ENCODE data around the gene ADGRB3. TPM values are rescaled to one million over a fixed set of nuclear protein-coding genes. Genes with fewer than 3 reads are reported as not detected.

Gene ADGRB3
- total and polyA plus RNA-seq, 2 donors from 2014 or later, result 0.26 to 2.2 TPM

GRCh38 chr6:69181964-69182363 is 546.9 kb downstream of the ADGRB3 start:
- no peaks in the 10 kb centered on the region for H3K36me3 ChIP-seq (ENCODE audit: control insufficient read depth in 2 of 3, insufficient read depth in 3 of 3, low read length in 3 of 3)
- no peak overlapping the region for H3K4me3 ChIP-seq (ENCODE audit: low read length in 3 of 3)
- FAIRE-seq (no peak), DNase-seq (no peak)
- H3K27me3 ChIP-seq (ENCODE audit: control insufficient read depth, insufficient read depth, low read length), result no peaks in the 10 kb centered on the region
- no peaks in the 10 kb centered on the region for H3K4me1 ChIP-seq (ENCODE audit: control insufficient read depth in 2 of 3, insufficient read depth in 2 of 3, low read depth in 1 of 3, low read length in 3 of 3)
- H3K9ac ChIP-seq (ENCODE audit: low read length in 3 of 3), result no peak overlapping the region
- H3K27ac ChIP-seq (ENCODE audit: low read depth in 2 of 2, low read length in 2 of 2), result no peak overlapping the region
- H3K9me3 ChIP-seq (ENCODE audit: control insufficient read depth in 2 of 3, insufficient read depth in 1 of 3, low read length in 3 of 3), result no peaks in the 10 kb centered on the region
- intact Hi-C loops (cut with DNase I), result no loop called here
- no peak for TF ChIP-seq CTCF (IDR thresholded peaks at IDR 0.05; ENCODE audit: borderline replicate concordance, extremely low read depth, insufficient read depth)

- DNase-seq, result no peak
- Histone ChIP-seq H3K4me1 (ENCODE audit: control insufficient read depth in 2 of 3, insufficient read depth in 2 of 3, low read depth in 1 of 3, low read length in 3 of 3) (no peaks in the 10 kb centered on the region), H3K36me3 (ENCODE audit: control insufficient read depth in 2 of 3, insufficient read depth in 3 of 3, low read length in 3 of 3) (no peaks in the 10 kb centered on the region), H3K27me3 (ENCODE audit: control insufficient read depth, insufficient read depth, low read length) (no peaks in the 10 kb centered on the region), H3K9ac (ENCODE audit: low read length in 3 of 3) (no peak overlapping the region), H3K9me3 (ENCODE audit: control insufficient read depth in 2 of 3, insufficient read depth in 1 of 3, low read length in 3 of 3) (no peaks in the 10 kb centered on the region), H3K4me3 (ENCODE audit: low read length in 3 of 3) (no peak overlapping the region), H3K27ac (ENCODE audit: low read depth in 2 of 2, low read length in 2 of 2) (no peak overlapping the region)
- no peak for FAIRE-seq
- no peak for TF ChIP-seq CTCF (IDR thresholded peaks at IDR 0.05; ENCODE audit: borderline replicate concordance, extremely low read depth, insufficient read depth)
- intact Hi-C loops (cut with DNase I), result no loop called here
Measured at GRCh38 chr6:69185276-69185675, 550.2 kb downstream of the ADGRB3 start.

GRCh38 chr6:69202768-69203167 is 567.7 kb downstream of the ADGRB3 start:
- Histone ChIP-seq H3K4me1 (ENCODE audit: control insufficient read depth in 2 of 3, insufficient read depth in 2 of 3, low read depth in 1 of 3, low read length in 3 of 3) (no peaks in the 10 kb centered on the region), H3K36me3 (ENCODE audit: control insufficient read depth in 2 of 3, insufficient read depth in 3 of 3, low read length in 3 of 3) (no peaks in the 10 kb centered on the region), H3K27me3 (ENCODE audit: control insufficient read depth, insufficient read depth, low read length) (no peaks in the 10 kb centered on the region), H3K4me3 (ENCODE audit: low read length in 3 of 3) (no peak overlapping the region), H3K9me3 (ENCODE audit: control insufficient read depth in 2 of 3, insufficient read depth in 1 of 3, low read length in 3 of 3) (no peaks in the 10 kb centered on the region), H3K27ac (ENCODE audit: low read depth in 2 of 2, low read length in 2 of 2) (no peak overlapping the region), H3K9ac (ENCODE audit: low read length in 3 of 3) (no peak overlapping the region)
- no peak for TF ChIP-seq CTCF (IDR thresholded peaks at IDR 0.05; ENCODE audit: borderline replicate concordance, extremely low read depth, insufficient read depth)
- FAIRE-seq (no peak), DNase-seq (peak in 2 of 5 donors; percentile 1 to 3)
- intact Hi-C loops (cut with DNase I), result no loop called here

GRCh38 chr6:69216127-69216526 is 581.0 kb downstream of the ADGRB3 start:
- no peak overlapping the region for H3K4me3 ChIP-seq (ENCODE audit: low read length in 3 of 3)
- H3K9ac ChIP-seq (ENCODE audit: low read length in 3 of 3), result no peak overlapping the region
- no peak for TF ChIP-seq CTCF (IDR thresholded peaks at IDR 0.05; ENCODE audit: borderline replicate concordance, extremely low read depth, insufficient read depth)
- intact Hi-C loops (cut with DNase I), result no loop called here
- H3K27me3 ChIP-seq (ENCODE audit: control insufficient read depth, insufficient read depth, low read length), result no peaks in the 10 kb centered on the region
- no peaks in the 10 kb centered on the region for H3K36me3 ChIP-seq (ENCODE audit: control insufficient read depth in 2 of 3, insufficient read depth in 3 of 3, low read length in 3 of 3)
- DNase-seq, result no peak
- H3K4me1 ChIP-seq (ENCODE audit: control insufficient read depth in 2 of 3, insufficient read depth in 2 of 3, low read depth in 1 of 3, low read length in 3 of 3), result no peaks in the 10 kb centered on the region
- no peaks in the 10 kb centered on the region for H3K9me3 ChIP-seq (ENCODE audit: control insufficient read depth in 2 of 3, insufficient read depth in 1 of 3, low read length in 3 of 3)
- no peak overlapping the region for H3K27ac ChIP-seq (ENCODE audit: low read depth in 2 of 2, low read length in 2 of 2)
- no peak for FAIRE-seq

Measured in kidney (tissue), 14 donors.